ENCODE data around the gene VASN.

DNA sequence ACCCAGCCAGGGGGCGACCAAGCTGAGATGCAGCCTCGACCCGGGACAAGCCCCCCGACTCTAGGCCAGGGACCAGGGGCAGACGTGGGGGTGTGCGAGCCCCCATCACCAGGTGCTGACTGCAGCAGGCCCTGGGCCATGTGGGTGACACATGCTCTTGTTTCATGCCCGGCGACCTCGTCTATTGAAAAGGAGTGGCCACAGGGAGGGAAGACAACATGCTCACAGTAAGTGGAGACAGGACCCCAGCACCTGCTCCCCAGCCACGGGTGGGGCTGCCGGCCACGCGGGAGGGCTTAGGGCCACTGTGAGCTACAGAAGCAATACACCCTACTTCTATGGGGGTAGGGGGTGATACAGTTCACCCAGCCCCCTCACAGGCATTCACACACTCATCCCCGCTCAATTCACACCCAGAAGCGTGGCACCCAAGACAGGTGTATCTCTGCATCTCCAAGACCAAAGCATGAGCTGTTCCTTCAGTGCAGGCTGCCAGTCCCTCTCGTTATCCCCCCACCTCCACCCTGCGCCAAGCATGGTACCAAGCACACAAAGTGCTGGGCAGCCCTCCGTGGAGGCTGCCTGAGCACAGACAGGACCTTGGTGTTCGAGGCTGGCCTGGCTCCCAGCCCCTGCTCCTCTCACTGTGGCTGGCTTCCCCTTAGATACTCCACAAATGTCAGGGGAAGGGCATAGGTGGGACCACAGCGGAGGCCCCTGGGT lies 13.6 kb downstream of the VASN start:
- TF ChIP-seq ZNF274 (IDR thresholded peaks at IDR 0.05; ENCODE audit: low read depth, low read length) (no peak), YY1 (IDR thresholded peaks at IDR 0.05; ENCODE audit: insufficient read depth, insufficient read length) (no peak), SUZ12 (IDR thresholded peaks at IDR 0.05; ENCODE audit: extremely low read depth, insufficient read depth, insufficient read length) (no peak)
